ENCODE measurements around the gene GPD1.

- no peak for TF ChIP-seq EZH2 (IDR thresholded peaks at IDR 0.05)
- TF ChIP-seq, protein P1, sequence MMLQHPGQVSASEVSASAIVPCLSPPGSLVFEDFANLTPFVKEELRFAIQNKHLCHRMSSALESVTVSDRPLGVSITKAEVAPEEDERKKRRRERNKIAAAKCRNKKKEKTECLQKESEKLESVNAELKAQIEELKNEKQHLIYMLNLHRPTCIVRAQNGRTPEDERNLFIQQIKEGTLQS (IDR thresholded peaks at IDR 0.05), result no peak
- TF ChIP-seq POLR2AphosphoS5 (IDR thresholded peaks at IDR 0.05; ENCODE audit: low read depth, low read length), result no peak
- TF ChIP-seq CTCF (IDR thresholded peaks at IDR 0.05 in 2 of 3, conservative IDR thresholded peaks at IDR 0.05 in 1 of 3; ENCODE audit: borderline replicate concordance in 1 of 3, insufficient read depth in 1 of 3, low read depth in 2 of 3, low read length in 2 of 3), result no peak
- no peak for TF ChIP-seq TCF7L2 (IDR thresholded peaks at IDR 0.05; ENCODE audit: borderline replicate concordance, extremely low read depth, insufficient read depth, insufficient read length)
- TF ChIP-seq POLR2A (IDR thresholded peaks at IDR 0.05; ENCODE audit: borderline replicate concordance, extremely low read depth, insufficient read depth, insufficient read length), result no peak
- no peak for TF ChIP-seq RAD21 (IDR thresholded peaks at IDR 0.05; ENCODE audit: low read depth)
- no peak for TF ChIP-seq CEBPB (IDR thresholded peaks at IDR 0.05; ENCODE audit: low read depth)
- no peak for TF ChIP-seq YY1 (IDR thresholded peaks at IDR 0.05; ENCODE audit: extremely low read depth, insufficient replicate concordance, low read depth, low read length)
- no peak for TF ChIP-seq SRF (IDR thresholded peaks at IDR 0.05; ENCODE audit: low read depth)
Observed at GRCh38 chr12:50099302-50100008, 4.4 kb upstream of the GPD1 start.

Data from HCT116 (cell line).